Embryonic facial prominence (tissue), 1 donor: ENCODE measurements around the gene PTPRT.

Source experiments
- DNase-seq: peaks from one replicate; pipeline ENCODE4 v3.0.0-alpha.2; 2016; ENCODE audit errors: extremely low spot score

PTPRT gene

GRCh38 chr20:42378826-42379225 lies 810.9 kb downstream of the PTPRT start:
- DNase-seq: no peak

DNA sequence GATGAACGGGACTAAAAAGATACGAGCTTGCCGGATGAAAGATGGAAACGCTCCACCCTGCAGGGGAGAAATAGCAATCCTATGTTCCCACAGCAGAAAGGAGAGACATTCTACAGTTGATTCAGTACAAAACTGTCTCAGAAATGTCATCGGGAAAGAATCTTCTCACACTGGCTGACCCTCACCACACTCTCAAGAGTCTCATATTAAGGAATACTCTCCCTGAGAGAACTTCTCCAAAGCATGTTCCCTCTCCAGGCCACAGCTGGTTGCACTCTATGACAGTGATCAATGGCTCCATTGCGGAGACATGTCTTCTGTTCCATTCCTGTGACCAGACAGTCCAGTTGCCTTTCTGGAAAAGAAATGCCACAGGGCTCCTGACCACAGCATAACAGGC lies 813.6 kb downstream of the PTPRT start:
- no peak for DNase-seq

DNA sequence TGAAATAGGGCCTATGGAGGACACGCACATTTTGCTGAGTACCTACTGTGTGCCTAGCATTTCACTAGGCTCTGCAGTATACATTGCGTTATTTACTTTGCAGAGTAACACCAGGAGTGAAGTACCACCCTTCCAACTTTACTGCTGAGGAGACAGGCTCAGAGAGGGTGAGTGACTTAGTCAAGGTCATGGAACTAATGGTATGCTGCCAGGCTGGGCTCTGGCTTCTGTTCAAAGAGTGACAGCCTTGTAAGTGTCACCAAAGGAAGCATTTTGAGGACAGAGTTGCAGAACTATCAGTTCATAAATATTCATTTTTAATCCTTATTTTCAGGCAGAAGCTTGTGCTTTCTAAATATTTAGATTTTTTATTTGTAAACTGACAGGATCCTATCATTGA lies 816.7 kb downstream of the PTPRT start:
- no peak for DNase-seq

DNA sequence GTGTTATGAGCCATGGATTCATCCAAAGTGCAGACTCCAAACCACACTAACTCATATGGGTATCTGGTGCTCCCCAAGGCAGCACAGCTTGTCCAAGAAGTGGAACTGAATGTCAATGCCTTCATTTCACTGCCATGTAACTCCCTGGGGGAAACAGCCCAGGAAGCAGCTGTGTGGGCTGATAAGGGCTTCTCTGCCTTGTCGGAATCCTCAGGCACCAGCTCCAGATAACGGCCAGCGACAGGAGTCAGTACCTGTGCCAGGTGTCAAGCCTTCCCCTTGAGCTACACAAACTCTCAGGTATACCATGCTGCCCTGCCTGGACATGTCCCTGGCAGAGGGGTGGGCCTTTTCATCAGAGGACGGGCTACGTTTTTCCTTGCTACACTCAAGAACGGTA lies 819.6 kb downstream of the PTPRT start:
- DNase-seq: no peak

- no peak for DNase-seq
Measured at GRCh38 chr20:42368910-42369309, 820.8 kb downstream of the PTPRT start.

DNA sequence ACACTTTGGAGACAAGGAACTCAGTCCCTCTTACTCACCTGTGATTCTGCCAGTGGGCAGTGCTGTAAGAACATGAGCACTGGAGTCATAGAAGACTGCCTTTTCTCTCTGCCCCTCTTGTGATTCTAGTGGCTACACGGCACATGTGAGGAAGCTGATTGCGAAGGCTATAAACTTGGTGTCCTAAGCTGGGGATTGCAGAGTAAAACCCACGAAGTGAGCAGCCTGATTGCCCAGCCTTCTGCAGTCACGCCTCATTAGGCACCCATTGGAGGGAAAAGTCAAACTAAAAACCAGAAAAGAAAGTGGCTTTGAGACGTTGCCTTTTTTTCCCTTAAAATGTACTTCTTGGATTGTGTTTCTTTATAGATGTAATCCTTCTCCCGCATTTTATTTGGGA lies 823.1 kb downstream of the PTPRT start:
- DNase-seq: no peak

- DNase-seq: no peak
Measured at GRCh38 chr20:42364446-42364845, 825.3 kb downstream of the PTPRT start.

- no peak for DNase-seq
Measured at GRCh38 chr20:42361402-42361970, 828.2 kb downstream of the PTPRT start.

GRCh38 chr20:42360621-42361020 lies 829.1 kb downstream of the PTPRT start:
- no peak for DNase-seq

GRCh38 chr20:42359617-42360016 lies 830.1 kb downstream of the PTPRT start:
- no peak for DNase-seq

- DNase-seq: no peak
Measured at GRCh38 chr20:42352096-42352495, 837.6 kb downstream of the PTPRT start.

DNA sequence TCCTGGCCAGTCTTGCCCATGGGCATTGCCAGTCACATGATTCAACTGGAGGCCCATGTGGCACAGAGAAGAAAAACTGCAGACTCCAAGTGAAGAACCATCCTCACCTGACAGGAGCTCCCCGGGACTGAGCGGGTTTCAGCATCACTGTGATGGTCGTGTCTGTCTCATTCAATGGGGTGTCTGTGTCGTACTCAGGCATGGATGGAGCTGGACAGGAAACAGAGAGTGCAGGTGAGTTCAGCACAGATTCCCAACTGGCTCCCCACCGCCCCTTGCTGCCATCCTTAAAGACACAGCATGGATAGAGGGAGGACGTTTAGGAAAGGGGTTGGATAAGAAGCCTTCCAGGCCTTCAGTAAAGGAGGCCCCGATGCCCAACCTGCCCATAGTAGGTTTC lies 839.2 kb downstream of the PTPRT start:
- DNase-seq: no peak

DNA sequence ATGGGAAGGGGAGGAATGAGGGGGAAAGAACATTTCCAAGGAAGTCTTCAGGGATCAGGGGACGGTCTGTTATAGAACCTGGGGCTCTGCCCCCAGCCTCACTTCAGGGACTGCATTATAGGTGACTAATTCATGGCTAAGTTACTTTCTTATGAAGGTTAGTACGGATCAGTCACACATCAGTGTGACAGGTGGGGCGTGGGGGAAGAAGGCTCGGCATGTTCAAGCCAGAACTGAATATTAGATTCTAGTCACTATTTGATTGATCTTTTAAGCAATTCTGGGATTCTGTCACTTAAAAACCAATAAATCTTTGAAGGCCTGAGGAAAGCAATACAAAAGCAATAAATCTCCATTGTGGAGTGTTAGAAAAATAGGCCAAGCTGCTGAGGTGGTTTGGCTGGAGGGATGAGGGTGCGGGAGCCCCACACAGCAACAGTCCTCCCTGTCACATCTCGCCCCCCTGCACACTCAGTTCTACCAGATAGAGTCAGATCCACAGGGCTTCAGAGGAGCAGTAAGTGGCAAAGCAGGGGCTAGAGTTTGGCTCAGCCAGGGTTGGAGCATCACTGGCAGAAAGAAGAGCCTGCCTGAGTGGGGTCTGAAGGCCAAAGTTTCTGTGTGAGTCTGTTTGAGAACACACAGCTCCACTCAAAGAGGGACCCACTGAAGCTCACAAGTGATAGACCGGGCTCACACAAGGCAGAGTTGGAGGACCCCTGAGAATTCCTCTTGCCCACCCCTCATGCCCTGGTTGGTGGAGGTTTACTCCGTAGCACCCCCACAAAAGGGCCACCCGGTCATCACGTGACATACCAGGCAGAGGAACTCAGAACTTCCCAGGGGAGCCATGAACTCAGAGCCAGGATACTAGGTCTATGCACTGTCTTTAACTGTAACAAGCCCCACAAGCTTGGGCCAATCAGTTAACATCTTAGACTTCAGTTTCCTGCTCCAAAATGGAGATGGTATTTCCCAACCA lies 843.2 kb downstream of the PTPRT start:
- no peak for DNase-seq

DNA sequence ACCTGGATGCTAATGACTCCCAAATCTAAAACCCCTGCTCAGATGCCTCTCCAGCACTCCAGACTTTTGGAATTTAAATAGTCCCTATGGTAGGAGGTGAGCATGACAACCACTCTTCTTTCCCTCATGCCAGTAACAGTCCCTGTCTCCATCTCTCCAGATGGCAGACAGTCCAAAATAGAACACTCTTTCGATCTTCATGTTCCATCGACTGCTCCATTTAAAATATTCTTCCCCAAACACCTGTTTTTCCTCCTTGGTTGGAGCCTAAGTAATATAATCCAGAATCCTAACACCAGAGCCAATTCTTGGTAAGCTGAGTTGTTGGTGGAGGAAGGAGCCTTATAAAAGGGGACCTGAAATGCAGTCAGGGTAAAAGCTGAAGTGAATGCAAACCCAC lies 848.1 kb downstream of the PTPRT start:
- DNase-seq: no peak

GRCh38 chr20:42340368-42340767 lies 849.3 kb downstream of the PTPRT start:
- DNase-seq: no peak

GRCh38 chr20:42338294-42339201 lies 851.2 kb downstream of the PTPRT start:
- DNase-seq: peak; percentile 18

GRCh38 chr20:42336576-42336975 lies 853.1 kb downstream of the PTPRT start:
- no peak for DNase-seq

DNA sequence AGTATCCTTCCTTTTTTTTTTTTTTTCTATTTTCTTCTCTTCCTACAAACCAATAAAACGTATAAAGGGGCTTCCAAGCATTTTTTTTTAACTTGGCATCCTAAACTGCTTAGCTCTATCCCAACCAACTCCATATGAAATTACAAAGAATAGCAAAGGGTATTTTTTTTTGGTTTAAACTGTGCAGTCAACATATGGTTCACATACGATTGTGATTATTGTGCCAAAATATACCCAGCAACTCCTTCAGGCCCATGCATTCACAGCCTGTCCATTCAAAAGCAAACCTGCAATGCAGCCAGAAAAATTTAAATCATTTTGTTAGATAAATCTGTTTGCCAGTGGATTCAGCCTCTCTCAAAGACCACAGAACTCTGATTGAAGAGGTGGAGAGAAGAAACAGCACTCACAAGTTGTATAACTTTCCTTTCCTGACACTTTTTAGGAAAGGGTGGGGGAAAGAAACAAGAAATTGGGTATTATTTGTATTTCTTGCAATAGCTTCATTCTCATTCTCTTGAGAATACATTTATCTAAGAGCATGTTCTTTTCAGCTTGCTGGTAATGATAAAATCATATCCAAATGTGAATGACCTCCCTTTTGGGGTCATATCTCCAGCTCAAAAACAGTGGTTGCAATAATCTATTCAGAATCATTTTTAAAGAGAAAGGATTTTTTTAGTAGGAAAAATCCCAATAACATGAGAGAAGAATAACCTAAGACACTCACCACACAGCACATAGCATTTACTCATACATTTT lies 870.3 kb downstream of the PTPRT start:
- peak; percentile 51 for DNase-seq

GRCh38 chr20:42313704-42314103 lies 876.0 kb downstream of the PTPRT start:
- no peak for DNase-seq

DNA sequence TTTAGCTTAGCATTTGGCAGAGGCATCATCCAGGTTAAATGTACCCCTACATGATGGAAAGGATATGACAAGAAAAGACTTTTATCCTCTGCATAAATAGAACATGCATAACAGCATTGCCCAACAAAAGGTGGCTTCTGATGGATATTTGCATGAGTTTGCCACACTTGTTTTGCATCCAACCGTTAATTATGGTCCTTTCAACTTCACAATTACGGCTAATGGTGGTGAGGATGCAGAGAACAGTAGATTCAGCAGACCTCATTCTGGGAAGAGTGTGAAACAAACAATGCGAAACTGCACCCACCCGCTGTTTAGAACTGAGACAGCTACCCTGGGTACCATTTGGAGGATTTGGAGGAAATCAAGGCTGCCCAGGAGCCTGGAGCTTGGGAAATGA lies 880.7 kb downstream of the PTPRT start:
- no peak for DNase-seq

DNA sequence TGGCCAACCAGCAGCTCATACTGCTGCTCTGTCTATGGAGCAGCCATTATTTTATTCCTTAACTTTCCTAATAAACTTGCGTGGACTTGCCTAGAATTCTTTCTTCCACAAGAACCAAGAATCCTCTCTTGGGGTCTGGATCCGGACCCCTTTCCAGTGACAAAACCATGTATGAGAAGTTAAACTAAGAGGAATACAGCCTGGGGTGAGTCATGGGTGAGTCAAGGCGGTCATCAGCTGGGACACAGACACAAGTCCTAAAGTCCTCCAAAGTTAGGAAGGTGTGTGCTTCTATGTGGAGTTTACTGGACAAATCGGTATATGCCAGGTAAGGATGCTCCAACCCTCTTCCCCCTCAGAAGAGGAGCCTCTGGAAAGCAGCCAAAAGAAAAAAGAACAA lies 881.5 kb downstream of the PTPRT start:
- DNase-seq: no peak
